H9 (cell line): ENCODE data around the gene CCR5. TPM values are rescaled to one million over a fixed set of nuclear protein-coding genes. Genes with fewer than 3 reads are reported as not detected.

ENCODE experiments used
- DNase-seq: peaks from one replicate; pipeline ENCODE4 v3.0.0-alpha.2; 2017
- H2AFZ ChIP-seq: one replicate; pipeline ENCODE4 v1.6.1; 2013; ENCODE audit warnings: mild to moderate bottlenecking, low read length, control low read depth, moderate library complexity
- H2AK5ac ChIP-seq: 2 replicates; pipeline ENCODE4 v1.6.1; 2013; ENCODE audit warnings: low read length, control low read depth, mixed read lengths; ENCODE audit not compliant: insufficient read length
- H2BK120ac ChIP-seq: one replicate; pipeline ENCODE4 v1.6.1; 2013; ENCODE audit warnings: low read depth, mild to moderate bottlenecking, low read length, control low read depth, inconsistent platforms; ENCODE audit not compliant: poor library complexity, severe bottlenecking
- H2BK12ac ChIP-seq: 2 replicates; pipeline ENCODE4 v1.6.1; 2013; ENCODE audit warnings: low read length, control low read depth, mixed read lengths, low read depth; ENCODE audit not compliant: insufficient read length
- H2BK15ac ChIP-seq: 2 replicates; pipeline ENCODE4 v1.6.1; 2013; ENCODE audit warnings: low read depth, low read length, control low read depth
- H2BK20ac ChIP-seq: one replicate; pipeline ENCODE4 v1.6.1; 2013; ENCODE audit warnings: low read depth, mild to moderate bottlenecking, low read length, control low read depth, inconsistent platforms; ENCODE audit not compliant: poor library complexity, severe bottlenecking
- H2BK5ac ChIP-seq: 2 replicates; pipeline ENCODE4 v1.6.1; 2013; ENCODE audit warnings: low read length, control low read depth, mixed read lengths; ENCODE audit not compliant: insufficient read length
- H3K14ac ChIP-seq: 2 replicates; pipeline ENCODE4 v1.6.1; 2013; ENCODE audit warnings: low read length, control low read depth; ENCODE audit not compliant: insufficient read depth
- H3K18ac ChIP-seq: 2 replicates; pipeline ENCODE4 v1.6.1; 2013; ENCODE audit warnings: low read depth, mild to moderate bottlenecking, mixed read lengths, low read length, control low read depth; ENCODE audit not compliant: insufficient read length
- H3K23ac ChIP-seq: 2 replicates; pipeline ENCODE4 v1.6.1; 2013; ENCODE audit warnings: low read length, control low read depth, mixed read lengths, low read depth; ENCODE audit not compliant: insufficient read length
- H3K23me2 ChIP-seq: 2 replicates; pipeline ENCODE4 v1.6.1; 2013; ENCODE audit warnings: low read depth, mild to moderate bottlenecking, mixed read lengths, low read length, control low read depth; ENCODE audit not compliant: insufficient read length, poor library complexity, severe bottlenecking
- H3K27ac ChIP-seq: 2 replicates; pipeline ENCODE4 v1.5.1; 2013; ENCODE audit warnings: low read length, control low read depth, mixed read lengths, low read depth; ENCODE audit not compliant: insufficient read length
- H3K27me3 ChIP-seq: 2 replicates; pipeline ENCODE4 v1.6.1; 2013; ENCODE audit warnings: low read length, control low read depth, inconsistent platforms; ENCODE audit not compliant: insufficient read depth
- H3K4ac ChIP-seq: 2 replicates; pipeline ENCODE4 v1.6.1; 2013; ENCODE audit warnings: low read depth, mild to moderate bottlenecking, control low read depth, inconsistent platforms, low read length, moderate library complexity
- H3K4me1 ChIP-seq: 2 replicates; pipeline ENCODE4 v1.6.1; 2013; ENCODE audit warnings: low read length, control low read depth, inconsistent platforms; ENCODE audit not compliant: insufficient read depth
- H3K4me2 ChIP-seq: 2 replicates; pipeline ENCODE4 v1.6.1; 2013; ENCODE audit warnings: low read length, control low read depth, mixed read lengths; ENCODE audit not compliant: insufficient read length, insufficient read depth
- H3K56ac ChIP-seq: 2 replicates; pipeline ENCODE4 v1.6.1; 2013; ENCODE audit warnings: low read depth, mild to moderate bottlenecking, mixed read lengths, low read length, control low read depth; ENCODE audit not compliant: insufficient read length
- H3K79me1 ChIP-seq: 2 replicates; pipeline ENCODE4 v1.6.1; 2013; ENCODE audit warnings: low read depth, mild to moderate bottlenecking, moderate library complexity, low read length, control low read depth, inconsistent platforms; ENCODE audit not compliant: insufficient read depth, poor library complexity, severe bottlenecking
- H3K79me2 ChIP-seq: 2 replicates; pipeline ENCODE4 v1.6.1; 2013; ENCODE audit warnings: low read length, control low read depth, inconsistent platforms; ENCODE audit not compliant: insufficient read depth
- H3K9ac ChIP-seq: 2 replicates; pipeline ENCODE4 v1.6.1; 2013; ENCODE audit warnings: low read length, control low read depth, mixed read lengths; ENCODE audit not compliant: insufficient read length; ENCODE audit errors: extremely low read depth
- H3K9me3 ChIP-seq: one replicate; pipeline ENCODE4 v1.6.1; 2013; ENCODE audit warnings: low read depth, low read length, inconsistent platforms; ENCODE audit not compliant: control insufficient read depth
- H3T11ph ChIP-seq: one replicate; pipeline ENCODE4 v1.6.1; 2013; ENCODE audit warnings: mild to moderate bottlenecking, low read length, control low read depth, inconsistent platforms
- H4K20me1 ChIP-seq: one replicate; pipeline ENCODE4 v1.6.1; 2013; ENCODE audit not compliant: control insufficient read depth, insufficient read length, insufficient read depth
- H4K5ac ChIP-seq: 2 replicates; pipeline ENCODE4 v1.6.1; 2013; ENCODE audit warnings: low read depth, mild to moderate bottlenecking, mixed read lengths, low read length, control low read depth; ENCODE audit not compliant: insufficient read length
- H4K8ac ChIP-seq: replicated peaks from 2 replicates; pipeline ENCODE4 v1.6.1; 2013; ENCODE audit warnings: low read length, control low read depth, mixed read lengths, low read depth; ENCODE audit not compliant: insufficient read length
- H4K91ac ChIP-seq: 2 replicates; pipeline ENCODE4 v1.6.1; 2013; ENCODE audit warnings: low read depth, mild to moderate bottlenecking, moderate library complexity, mixed read lengths, low read length, control low read depth; ENCODE audit not compliant: insufficient read length
- H3K27ac Mint-ChIP-seq, 3 experiments: 2 replicates in 2 of 3; 3 replicates in 1 of 3; pipeline ENCODE4 v1.8.0; 2020 to 2021; ENCODE audit warnings: mixed read lengths in 3 of 3, mild to moderate bottlenecking in 1 of 3, moderate library complexity in 1 of 3
- H3K27me3 Mint-ChIP-seq: 2 replicates; pipeline ENCODE4 v1.8.0; 2021; ENCODE audit warnings: low read depth, mild to moderate bottlenecking, moderate library complexity, mixed read lengths
- H3K36me3 Mint-ChIP-seq, 3 experiments: 2 replicates in 2 of 3; 3 replicates in 1 of 3; pipeline ENCODE4 v1.8.0; 2020 to 2021; ENCODE audit warnings: low read depth in 3 of 3, mixed read lengths in 3 of 3; ENCODE audit not compliant: insufficient read depth in 1 of 3
- H3K4me1 Mint-ChIP-seq, 2 experiments: 2 replicates each; pipeline ENCODE4 v1.8.0; 2020; ENCODE audit warnings: mixed read lengths in 2 of 2
- H3K4me3 Mint-ChIP-seq, 2 experiments: 2 replicates in 1 of 2; 3 replicates in 1 of 2; pipeline ENCODE4 v1.8.0; 2020 to 2021; ENCODE audit warnings: mild to moderate bottlenecking in 2 of 2, mixed read lengths in 2 of 2, moderate library complexity in 1 of 2
- H3K9me3 Mint-ChIP-seq, 2 experiments: 2 replicates in 1 of 2; 3 replicates in 1 of 2; pipeline ENCODE4 v1.8.0; 2020; ENCODE audit warnings: mild to moderate bottlenecking in 2 of 2, mixed read lengths in 2 of 2, moderate library complexity in 1 of 2
- CTCF ChIP-seq: fragments of 200-600 bp; sonication (generic); conservative IDR thresholded peaks from 3 replicates; pipeline ENCODE4 v1.8.0; 2021; ENCODE audit warnings: antibody characterized with exemption, mild to moderate bottlenecking
- WGBS: extraction: QIAGEN DNeasy Blood & Tissue Kit; methylation state at CpG from one replicate; pipeline ENCODE4 v1.1.7; 2013; ENCODE audit warnings: missing lambda C conversion rate, low lambda C conversion rate, mixed read lengths; ENCODE audit not compliant: insufficient read length; ENCODE audit errors: extremely low coverage; 5-methylcytosine and 5-hydroxymethylcytosine counted together
- total RNA-seq: library from RNA; stranded (reverse); gene quantifications from 2 replicates; pipeline ENCODE4 v1.2.1, GENCODE V29; 2021

The CCR5 gene
- total RNA-seq, 1 experiment from 2014 or later: not detected

GRCh38 chr3:46356276-46356675 is 14.5 kb upstream of the CCR5 start:
- no peak overlapping the region for H4K5ac ChIP-seq
- no peaks in the 10 kb centered on the region for H3K79me1 ChIP-seq
- H2BK20ac ChIP-seq: no peak overlapping the region
- no peak overlapping the region for H3K9ac ChIP-seq
- no peak overlapping the region for H4K8ac ChIP-seq
- H3K23me2 ChIP-seq: no peaks in the 10 kb centered on the region
- H4K91ac ChIP-seq: no peak overlapping the region
- no peaks in the 10 kb centered on the region for H3K9me3 ChIP-seq
- Mint-ChIP-seq H3K4me3 (no peak overlapping the region), H3K27ac (no peak overlapping the region), H3K27me3 (peaks cover 25% of the 10 kb centered on the region), H3K9me3 (no peaks in the 10 kb centered on the region), H3K4me1 (peaks cover 4 to 5% of the 10 kb centered on the region in 2 experiments), H3K36me3 (no peaks in the 10 kb centered on the region)
- H2AFZ ChIP-seq: no peak overlapping the region
- H2BK5ac ChIP-seq: no peak overlapping the region
- DNase-seq: no peak
- H3K4ac ChIP-seq: no peak overlapping the region
- no peak overlapping the region for H3K4me2 ChIP-seq
- no peak overlapping the region for H2BK12ac ChIP-seq
- no peak overlapping the region for H3K56ac ChIP-seq
- no peak overlapping the region for H3K18ac ChIP-seq
- H3K79me2 ChIP-seq: no peaks in the 10 kb centered on the region
- no peaks in the 10 kb centered on the region for H4K20me1 ChIP-seq
- no peak overlapping the region for H3K27ac ChIP-seq
- H2BK15ac ChIP-seq: no peak overlapping the region
- no peak overlapping the region for H2BK120ac ChIP-seq
- H3K4me1 ChIP-seq: 0 out of 2 replicates have a peak, but pooled peaks cover under 1% of the 10 kb centered on the region
- no peak overlapping the region for H3K14ac ChIP-seq
- no peak for TF ChIP-seq CTCF
- no CpG with 5 or more reads among the region's 3 CpGs for WGBS
- no peak overlapping the region for H3K23ac ChIP-seq
- no peaks in the 10 kb centered on the region; the same call in 1 of the 2 replicates for H3K27me3 ChIP-seq
- H2AK5ac ChIP-seq: no peak overlapping the region
- no peak overlapping the region for H3T11ph ChIP-seq
